Progenitor cell of endocrine pancreas (in vitro differentiated cells): Measurements from ENCODE around the gene MCM10. TPM values are rescaled to one million over a fixed set of nuclear protein-coding genes. Genes with fewer than 3 reads are reported as not detected.

Experiments used
- DNase-seq: peaks from one replicate; pipeline ENCODE4 v3.0.0; 2021; ENCODE audit warnings: low spot score; ENCODE audit not compliant: unreplicated experiment
- H3K27ac Mint-ChIP-seq: 2 replicates; pipeline ENCODE4 v1.8.0; 2021; ENCODE audit warnings: mild to moderate bottlenecking, moderate library complexity, mixed read lengths
- H3K27me3 Mint-ChIP-seq: 2 replicates; pipeline ENCODE4 v1.8.0; 2021; ENCODE audit warnings: mixed read lengths
- H3K36me3 Mint-ChIP-seq: 2 replicates; pipeline ENCODE4 v1.8.0; 2022; ENCODE audit warnings: mixed read lengths; ENCODE audit not compliant: insufficient read depth
- H3K4me1 Mint-ChIP-seq: 2 replicates; pipeline ENCODE4 v1.8.0; 2021; ENCODE audit warnings: low read depth, mixed read lengths
- H3K4me3 Mint-ChIP-seq: 2 replicates; pipeline ENCODE4 v1.8.0; 2021; ENCODE audit warnings: low read depth, mild to moderate bottlenecking, moderate library complexity, mixed read lengths
- H3K9me3 Mint-ChIP-seq: 2 replicates; pipeline ENCODE4 v1.8.0; 2021; ENCODE audit warnings: low read depth, mixed read lengths
- CTCF ChIP-seq: fragments of 200-600 bp; sonication (generic); IDR thresholded peaks from one replicate; pipeline ENCODE4 v1.5.0; 2021; ENCODE audit warnings: antibody characterized with exemption, mild to moderate bottlenecking; ENCODE audit not compliant: unreplicated experiment
- total RNA-seq: library from RNA; stranded (reverse); gene quantifications from 2 replicates; pipeline ENCODE4 v1.2.1, GENCODE V29; 2021

The MCM10 gene
- total RNA-seq, 1 donor from 2014 or later, result 20.2 TPM

GRCh38 chr10:13165177-13165576, 3.8 kb downstream of the MCM10 start:
- H3K27me3 Mint-ChIP-seq, result no peaks in the 10 kb centered on the region
- DNase-seq, result no peak
- H3K4me3 Mint-ChIP-seq, result no peak overlapping the region
- H3K4me1 Mint-ChIP-seq, result peaks cover 10% of the 10 kb centered on the region
- no peak for TF ChIP-seq CTCF
- H3K36me3 Mint-ChIP-seq, result peaks cover 5% of the 10 kb centered on the region
- H3K9me3 Mint-ChIP-seq, result no peaks in the 10 kb centered on the region
- no peak overlapping the region for H3K27ac Mint-ChIP-seq

- Mint-ChIP-seq H3K4me3 (no peak overlapping the region), H3K9me3 (no peaks in the 10 kb centered on the region), H3K36me3 (peaks cover 10% of the 10 kb centered on the region), H3K27me3 (no peaks in the 10 kb centered on the region), H3K4me1 (no peaks in the 10 kb centered on the region), H3K27ac (no peak overlapping the region)
- no peak for DNase-seq
- no peak for TF ChIP-seq CTCF
Observed at GRCh38 chr10:13167568-13167967, 6.2 kb downstream of the MCM10 start.

- H3K4me1 Mint-ChIP-seq, result no peaks in the 10 kb centered on the region
- H3K4me3 Mint-ChIP-seq, result no peak overlapping the region
- H3K9me3 Mint-ChIP-seq, result no peaks in the 10 kb centered on the region
- H3K36me3 Mint-ChIP-seq, result peaks cover 10% of the 10 kb centered on the region
- no peak for TF ChIP-seq CTCF
- H3K27ac Mint-ChIP-seq, result no peak overlapping the region
- H3K27me3 Mint-ChIP-seq, result no peaks in the 10 kb centered on the region
- no peak for DNase-seq
Observed at GRCh38 chr10:13168781-13169180, 7.4 kb downstream of the MCM10 start.

GRCh38 chr10:13173616-13174015, 12.3 kb downstream of the MCM10 start:
- DNase-seq, result no peak
- Mint-ChIP-seq H3K4me1 (no peaks in the 10 kb centered on the region), H3K4me3 (no peak overlapping the region), H3K36me3 (peaks cover 6% of the 10 kb centered on the region), H3K9me3 (no peaks in the 10 kb centered on the region), H3K27me3 (no peaks in the 10 kb centered on the region), H3K27ac (no peak overlapping the region)
- TF ChIP-seq CTCF, result no peak

GRCh38 chr10:13180788-13181187, 19.4 kb downstream of the MCM10 start:
- DNase-seq, result no peak
- Mint-ChIP-seq H3K27me3 (no peaks in the 10 kb centered on the region), H3K9me3 (no peaks in the 10 kb centered on the region), H3K36me3 (peaks cover 5% of the 10 kb centered on the region), H3K27ac (no peak overlapping the region), H3K4me1 (no peaks in the 10 kb centered on the region), H3K4me3 (no peak overlapping the region)
- no peak for TF ChIP-seq CTCF
